HG02970 (cell line): ENCODE results near the gene ELK1.
"Not testable (repeated sequence)": the region's sequence is repeated elsewhere in the genome, so short reads cannot be mapped to it uniquely, and the experiment has no call there.

Experiments
- ATAC-seq: cut with Tn5 transposase; IDR thresholded peaks from one replicate; pipeline ENCODE4 v1.9.1; 2021; ENCODE audit warnings: mild to moderate bottlenecking, moderate library complexity, moderate number of reproducible peaks; ENCODE audit not compliant: unreplicated experiment, low FRiP score

Gene ELK1

GRCh38 chrX:47650164-47651042 is at the start of gene ELK1:
TSS of gene ELK1 (minus strand) at chrX:47650563. CDS start at chrX:47641441, 9,122 bp downstream.
- ATAC-seq = peak; percentile 92

- ATAC-seq = no peak
These were observed 46.8 kb upstream of the ELK1 start for GRCh38 chrX:47697181-47697580.

DNA sequence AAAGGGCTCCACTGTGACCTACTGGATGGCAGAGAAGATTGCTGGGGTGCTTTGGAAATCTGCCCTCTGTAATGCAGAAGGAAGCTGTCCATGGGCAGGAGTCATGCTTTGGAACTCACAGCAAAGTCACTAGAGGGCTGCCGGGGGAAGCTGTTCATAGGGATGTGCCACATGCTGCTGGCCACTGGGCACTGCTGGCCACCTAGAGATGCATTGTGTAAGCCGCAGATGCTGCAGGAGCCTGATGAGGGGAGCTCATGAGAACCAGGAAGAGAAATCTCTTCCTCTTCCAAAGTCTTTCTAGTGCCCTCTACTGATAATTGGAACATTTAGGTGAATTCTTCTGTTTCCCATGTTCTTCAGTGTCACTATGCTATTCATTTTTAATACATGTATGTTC is 39.8 kb upstream of the ELK1 start:
- no peak for ATAC-seq

DNA sequence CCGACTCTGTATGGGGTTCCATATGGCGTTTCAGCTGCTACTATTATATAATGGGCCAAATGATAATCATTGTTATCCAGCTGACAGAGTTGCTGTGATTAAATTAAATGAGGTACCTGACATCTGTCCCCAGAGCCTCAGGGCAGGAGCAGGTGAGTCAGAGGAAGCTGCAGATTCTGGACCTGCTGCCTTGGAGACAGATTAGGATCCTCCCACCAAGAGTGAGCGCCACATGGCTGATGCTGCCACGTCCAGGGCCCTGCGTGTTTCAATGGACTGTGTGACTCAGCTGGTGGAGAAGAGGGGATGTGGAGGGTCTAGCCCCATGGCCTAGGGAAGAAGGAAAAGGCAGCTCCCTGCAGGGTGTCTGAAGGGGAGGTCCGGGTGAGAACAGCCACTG is 36.9 kb upstream of the ELK1 start:
- no peak for ATAC-seq

GRCh38 chrX:47683829-47684205 is 33.5 kb upstream of the ELK1 start:
- ATAC-seq = no peak

GRCh38 chrX:47683184-47683828 is 32.9 kb upstream of the ELK1 start:
- no peak for ATAC-seq

GRCh38 chrX:47675959-47676859 is 25.8 kb upstream of the ELK1 start:
- ATAC-seq = not testable (repeated sequence)

GRCh38 chrX:47674776-47675175 is 24.4 kb upstream of the ELK1 start:
- no peak for ATAC-seq

DNA sequence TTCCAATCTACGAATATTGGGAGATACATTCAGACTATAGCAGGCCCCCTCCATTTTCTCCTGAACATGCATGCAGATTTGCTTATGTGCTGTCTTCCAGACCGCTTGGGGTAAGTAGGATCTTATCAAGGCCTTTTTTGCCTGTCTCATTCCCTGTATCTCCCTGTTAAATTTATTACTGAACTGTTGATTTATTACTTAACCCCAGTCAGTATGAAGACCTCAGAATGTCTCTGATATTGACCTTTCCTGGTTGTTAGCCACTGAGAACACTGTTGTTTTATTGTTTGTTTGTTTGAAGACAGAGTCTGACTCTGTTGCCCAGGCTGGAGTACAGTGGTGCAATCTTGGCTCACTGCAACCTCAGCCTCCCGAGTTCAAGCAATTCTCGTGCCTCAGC is 15.4 kb upstream of the ELK1 start:
- not testable (repeated sequence) for ATAC-seq

DNA sequence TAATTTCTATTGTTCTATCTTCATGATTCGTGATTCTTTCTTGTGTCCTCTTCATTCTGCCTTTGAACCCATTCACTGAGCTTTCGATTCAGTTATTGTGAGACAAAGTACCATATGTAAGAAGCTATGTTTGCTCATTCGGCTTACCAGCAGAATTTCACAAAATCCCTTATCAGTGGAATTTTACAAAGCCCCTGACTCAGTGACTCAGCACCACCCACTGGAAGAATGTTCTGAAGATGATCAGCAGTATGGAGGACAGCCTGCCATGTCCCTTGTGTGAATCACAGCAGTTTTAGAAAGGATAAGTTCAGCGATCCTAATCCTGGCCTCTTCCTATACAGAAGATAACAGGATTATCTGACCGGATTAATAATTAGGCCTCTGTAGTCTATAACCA is 14.4 kb upstream of the ELK1 start:
- ATAC-seq = no peak

DNA sequence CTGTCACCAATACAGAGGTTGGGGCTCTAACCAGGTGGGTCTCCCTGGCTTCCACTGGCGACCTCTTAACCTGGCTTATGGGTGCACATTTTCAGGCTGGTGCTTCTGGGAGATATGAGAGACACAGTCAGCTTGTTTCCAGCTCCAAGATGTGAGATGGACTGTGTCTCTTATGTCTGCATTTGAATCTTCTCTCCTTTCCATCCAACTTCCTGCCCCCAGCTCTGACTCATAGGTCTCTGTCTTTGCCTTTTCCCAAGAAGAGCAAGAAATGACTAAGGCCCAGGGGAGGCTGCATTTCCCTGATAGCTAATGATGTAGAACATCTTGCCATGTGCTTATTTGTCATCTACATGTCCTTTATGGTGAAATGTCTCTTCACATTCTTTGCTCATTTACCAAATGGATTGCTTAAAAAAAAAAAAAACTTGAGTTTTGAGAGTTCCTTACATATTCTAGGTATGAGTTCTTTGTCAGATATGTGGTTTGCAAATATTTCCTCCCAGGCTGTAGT is 11.8 kb upstream of the ELK1 start:
- ATAC-seq = no peak

GRCh38 chrX:47661539-47661938 is 11.2 kb upstream of the ELK1 start:
- ATAC-seq = no peak

GRCh38 chrX:47659421-47659726 is 9.0 kb upstream of the ELK1 start:
- no peak for ATAC-seq

GRCh38 chrX:47658684-47659420 is 8.5 kb upstream of the ELK1 start, which contains the start of gene UXT:
TSS of gene UXT (minus strand) at chrX:47659180. CDS start at chrX:47658927, 253 bp downstream.
- ATAC-seq = peak; percentile 88

GRCh38 chrX:47658301-47658683 is 7.9 kb upstream of the ELK1 start:
- no peak for ATAC-seq

DNA sequence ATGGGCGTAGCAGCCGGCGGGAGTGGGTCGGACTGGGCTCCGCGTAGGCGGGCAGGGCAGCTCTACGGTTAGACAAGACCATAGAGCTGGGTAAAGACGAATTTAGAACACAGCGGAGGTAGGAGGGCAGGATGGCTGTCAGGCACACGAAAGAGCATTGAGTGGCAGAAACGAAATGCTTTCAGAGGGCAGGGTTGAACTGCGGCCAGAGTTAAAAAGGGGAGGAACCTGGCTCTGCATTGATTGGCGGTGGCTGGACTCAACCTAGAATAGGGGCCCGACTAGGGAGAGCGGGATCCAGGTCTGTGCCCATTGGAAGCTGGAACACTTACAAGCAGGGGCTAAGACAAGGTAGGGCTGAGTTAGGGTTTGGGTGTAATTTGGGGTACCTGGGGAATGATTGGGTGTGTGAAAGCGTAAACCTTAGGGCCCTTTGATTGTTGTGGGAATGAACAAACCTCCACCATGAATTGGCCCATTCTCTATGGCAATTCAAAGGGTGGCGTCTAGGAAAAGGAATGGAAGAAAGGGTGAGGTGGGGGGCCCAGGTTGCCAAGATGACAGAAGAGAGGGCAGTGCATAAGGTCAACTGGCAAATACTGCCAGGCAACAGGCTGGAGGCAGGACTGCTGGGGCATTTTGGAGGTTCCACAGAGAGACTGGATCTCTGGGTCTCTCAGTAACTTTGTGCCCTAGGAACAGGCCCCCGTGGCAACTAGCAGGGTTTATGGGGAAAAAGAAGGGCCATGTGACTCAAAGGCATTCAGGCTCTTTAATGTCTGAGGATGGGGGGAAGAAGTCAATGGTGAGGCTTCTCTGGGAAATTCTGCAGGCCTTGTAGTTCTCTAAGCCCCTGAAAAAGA is 911 bp upstream of the ELK1 start:
- ATAC-seq = no peak

DNA sequence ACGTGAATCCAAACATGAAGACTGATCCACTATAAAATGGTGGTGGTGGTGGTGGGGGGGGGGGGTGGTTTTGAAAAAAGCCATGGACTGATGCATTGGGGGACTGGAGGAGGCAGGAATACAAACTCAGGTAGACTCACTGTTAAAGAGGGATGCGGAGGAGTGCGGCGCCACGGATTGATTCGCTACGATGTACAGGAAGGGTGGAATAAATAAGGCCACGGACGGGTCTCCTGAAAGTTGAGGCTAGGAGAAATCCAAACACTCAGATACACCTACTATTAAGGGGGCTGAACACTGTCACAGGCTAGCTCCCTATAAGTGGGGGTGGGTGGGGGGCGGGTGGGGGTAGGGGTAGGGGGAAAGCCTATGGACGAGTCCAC is 591 bp downstream of the ELK1 start:
- no peak for ATAC-seq

- ATAC-seq = no peak
These were observed 1.1 kb downstream of the ELK1 start for GRCh38 chrX:47649271-47649670.

DNA sequence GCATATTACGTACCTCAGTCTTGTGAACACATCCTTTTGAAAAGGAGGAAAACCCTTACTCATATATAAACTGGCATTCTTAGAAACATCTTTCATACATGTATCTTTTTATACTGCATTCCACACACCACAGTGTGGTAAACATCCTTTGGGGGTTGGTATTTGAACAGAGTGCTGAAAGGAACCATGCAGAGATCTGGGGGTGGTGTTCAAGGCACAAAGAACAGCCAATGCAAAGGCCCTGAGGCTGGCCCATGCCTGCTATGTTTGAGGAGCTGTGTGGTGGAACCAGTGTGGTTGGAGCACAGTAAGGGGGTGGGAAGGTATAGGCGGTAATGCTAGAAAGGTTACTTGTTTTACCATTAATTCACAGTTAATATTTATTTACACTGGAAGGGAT is 2.0 kb downstream of the ELK1 start:
- no peak for ATAC-seq
